Ecto neural progenitor cell (in vitro differentiated cells): ENCODE measurements around the gene DCTPP1.

Experiments used
- DNase-seq: peaks from one replicate; pipeline ENCODE4 v3.0.0-alpha.2; 2018; ENCODE audit warnings: low spot score

Gene DCTPP1

DNA sequence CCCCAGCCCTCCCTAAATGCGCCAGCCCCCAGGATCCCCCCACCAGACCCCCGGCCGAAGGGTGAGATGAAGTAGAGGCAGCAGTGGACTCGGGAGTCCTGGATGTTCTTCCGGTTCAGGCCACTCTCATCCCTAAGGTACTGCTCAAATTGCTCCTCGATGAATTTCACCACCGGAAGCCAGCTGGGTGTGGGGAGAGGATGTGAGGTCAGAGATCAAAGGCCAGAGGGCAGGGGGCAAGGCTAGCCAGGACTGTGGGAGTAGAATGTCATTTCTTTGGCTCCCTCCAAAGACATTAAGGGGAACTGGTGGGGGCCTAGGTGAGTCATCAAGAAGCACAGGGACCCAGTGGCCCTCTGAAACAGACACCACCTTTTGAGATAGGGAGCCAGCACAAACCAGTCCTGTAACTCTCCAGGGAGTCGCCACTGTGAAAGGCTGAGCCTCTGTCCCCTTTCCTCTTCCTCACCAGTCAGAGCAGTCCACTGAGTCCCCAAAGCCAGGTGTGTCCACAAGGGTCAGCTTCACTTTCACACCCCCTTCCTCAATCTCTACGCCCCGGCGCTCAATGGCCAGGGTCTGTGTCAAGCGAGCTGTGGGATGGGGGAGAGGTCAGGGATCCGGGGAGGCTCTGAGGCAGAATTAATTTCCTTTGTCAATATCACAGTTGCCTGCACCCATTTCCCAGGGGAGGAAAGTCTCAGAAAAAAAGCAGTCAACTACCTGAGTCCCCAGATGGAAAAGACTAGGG, 48.4 kb downstream of the DCTPP1 start:
- DNase-seq = peak; percentile 48

DNA sequence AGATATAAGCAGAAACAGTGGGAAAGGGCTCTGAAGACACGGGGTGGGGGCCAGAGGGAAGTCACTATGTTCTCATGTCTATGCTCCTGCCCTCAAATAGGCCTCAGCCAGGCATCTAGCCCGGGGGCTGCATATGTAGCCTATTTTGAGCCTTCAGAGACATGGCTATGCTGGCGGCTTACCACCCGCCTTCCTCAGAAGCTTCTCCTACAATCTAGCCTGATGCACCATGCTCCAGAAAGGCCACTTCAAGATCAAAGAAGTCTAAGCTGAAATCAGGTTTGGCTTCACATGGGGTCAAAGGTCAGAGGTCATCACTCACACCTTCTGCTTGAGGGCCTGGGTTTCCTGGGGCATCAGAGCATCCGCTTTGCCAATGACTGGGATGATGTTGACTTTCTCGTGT, 49.0 kb downstream of the DCTPP1 start:
- peak; percentile 48 for DNase-seq

DNA sequence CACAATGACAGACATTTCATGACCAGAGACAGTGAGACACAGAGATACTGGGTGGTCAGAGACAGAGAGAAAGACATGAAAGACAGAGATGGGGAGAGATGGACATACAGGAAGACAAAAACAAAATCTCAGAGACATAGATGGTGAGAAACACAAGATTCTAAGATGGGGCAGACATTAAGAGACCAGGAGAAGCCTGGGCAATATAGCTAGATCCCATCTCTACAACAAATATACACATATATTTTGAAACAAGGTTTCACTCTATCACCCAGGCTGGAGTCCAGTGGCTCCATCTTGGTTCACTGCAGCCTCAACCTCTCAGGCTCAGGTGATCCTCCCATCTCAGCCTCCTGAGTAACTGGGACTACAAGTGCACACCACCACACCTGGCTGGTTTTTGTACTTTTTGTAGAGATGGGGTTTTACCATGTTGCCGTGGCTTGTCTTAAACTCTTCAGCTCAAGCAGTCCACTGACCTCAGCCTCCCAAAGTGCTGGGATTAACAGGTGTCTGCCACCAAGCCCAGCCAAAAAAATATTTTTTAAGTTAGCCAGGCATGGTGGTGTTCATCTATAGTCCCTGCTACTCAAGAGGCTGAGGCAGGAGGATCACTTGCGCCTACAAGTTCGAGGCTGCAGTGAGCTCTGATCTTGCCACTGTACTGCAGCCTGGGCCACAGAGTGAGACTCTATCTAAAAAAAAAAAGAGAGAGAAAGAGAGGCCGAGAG, 49.6 kb downstream of the DCTPP1 start:
- DNase-seq = no peak

DNA sequence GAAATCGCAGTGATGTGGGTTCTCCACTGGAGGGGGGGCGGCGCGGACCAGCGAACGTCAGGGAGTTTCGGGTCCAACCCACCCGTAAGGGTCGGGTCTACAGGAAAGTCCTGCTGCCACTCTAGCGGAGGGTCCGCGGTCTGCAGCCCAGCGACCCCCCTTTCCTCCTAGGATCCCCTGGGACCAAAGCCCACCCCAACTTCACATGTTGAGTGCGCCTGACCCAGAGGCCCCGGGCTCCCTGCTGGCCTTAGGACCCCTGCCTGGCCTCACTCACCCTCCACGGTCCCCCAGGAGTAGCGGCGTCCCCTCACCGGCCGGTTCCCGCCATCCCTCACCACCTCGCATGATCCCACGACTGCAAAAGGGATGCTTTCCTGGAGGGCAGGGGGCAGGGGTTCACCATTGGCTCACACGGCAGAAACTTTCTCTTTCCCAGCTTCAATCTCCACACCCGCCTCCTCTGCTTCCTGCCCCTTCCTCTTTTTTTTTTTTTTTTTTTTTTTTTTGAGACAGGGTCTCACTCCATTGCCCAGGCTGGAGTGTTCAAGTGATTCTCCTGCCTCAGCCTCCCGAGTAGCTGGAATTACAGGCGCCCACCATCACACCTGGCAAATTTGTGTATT, 50.6 kb downstream of the DCTPP1 start:
- DNase-seq = no peak

DNA sequence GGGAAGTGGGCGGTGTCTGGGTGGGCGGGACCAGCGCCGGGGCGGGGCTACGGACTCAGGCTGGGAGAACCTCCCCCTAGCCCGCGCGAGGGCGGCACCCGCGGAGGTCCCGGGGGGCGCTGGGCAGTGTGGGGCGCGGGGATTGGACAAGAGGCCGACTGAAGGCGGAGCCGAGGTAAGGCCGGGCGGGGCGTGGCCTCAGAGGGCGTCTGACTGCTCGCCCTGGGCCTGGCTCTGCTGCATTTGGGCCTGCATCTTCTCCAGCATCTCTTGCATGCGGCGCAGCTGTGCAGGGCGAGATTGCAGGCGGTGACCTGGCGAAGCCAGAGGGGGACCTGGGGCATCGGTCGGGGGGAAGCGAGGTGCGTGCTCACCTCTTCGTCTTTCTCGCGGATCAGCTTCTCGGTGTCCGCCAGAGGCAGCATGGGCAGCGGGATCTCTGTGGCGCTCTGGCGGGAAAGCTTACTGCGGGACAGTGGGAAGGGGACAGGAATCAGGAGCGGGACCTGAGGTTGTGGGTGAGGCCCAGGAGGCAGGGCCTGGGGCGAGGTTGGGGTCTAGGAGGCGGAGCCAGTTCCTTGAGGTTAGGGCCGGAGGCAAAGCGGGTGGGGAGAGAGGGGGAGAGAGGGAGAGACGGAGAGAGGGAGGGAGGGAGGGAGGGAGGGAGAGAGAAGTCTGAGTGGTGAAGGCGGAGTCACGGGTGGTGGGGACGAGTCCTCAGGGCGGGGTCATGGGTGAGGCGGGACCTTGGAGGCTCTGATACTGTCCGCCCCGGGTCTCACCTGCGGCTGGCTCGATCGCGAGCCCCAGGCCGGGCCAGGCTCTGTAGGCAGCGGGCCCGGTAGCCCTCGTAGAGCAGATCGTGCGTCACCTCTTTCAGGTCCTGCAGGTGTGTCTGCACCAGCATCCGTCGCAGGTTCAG, 51.3 kb downstream of the DCTPP1 start:
- DNase-seq = peak; percentile 100

DNA sequence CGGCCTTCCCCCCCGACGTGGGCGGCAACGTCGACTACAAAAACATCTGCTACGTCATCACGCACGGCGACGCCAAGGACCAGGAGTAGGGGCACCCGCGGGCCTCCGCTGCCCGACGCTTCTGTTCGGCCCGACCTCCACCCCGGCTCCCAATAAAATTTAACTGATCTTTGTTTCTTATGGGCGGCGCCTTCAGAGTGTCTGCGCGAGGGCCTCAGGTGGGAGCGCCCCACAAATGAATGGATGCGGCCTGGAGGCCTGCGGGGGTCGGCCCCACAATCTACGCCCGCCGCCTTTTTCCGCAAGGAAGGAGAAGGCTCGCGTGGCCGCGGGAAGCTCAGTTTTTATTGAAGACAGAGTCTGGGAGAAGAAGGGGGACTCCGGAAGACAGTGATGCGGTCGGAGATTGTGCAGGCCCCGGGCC, 52.0 kb downstream of the DCTPP1 start:
- DNase-seq = peak; percentile 92

DNA sequence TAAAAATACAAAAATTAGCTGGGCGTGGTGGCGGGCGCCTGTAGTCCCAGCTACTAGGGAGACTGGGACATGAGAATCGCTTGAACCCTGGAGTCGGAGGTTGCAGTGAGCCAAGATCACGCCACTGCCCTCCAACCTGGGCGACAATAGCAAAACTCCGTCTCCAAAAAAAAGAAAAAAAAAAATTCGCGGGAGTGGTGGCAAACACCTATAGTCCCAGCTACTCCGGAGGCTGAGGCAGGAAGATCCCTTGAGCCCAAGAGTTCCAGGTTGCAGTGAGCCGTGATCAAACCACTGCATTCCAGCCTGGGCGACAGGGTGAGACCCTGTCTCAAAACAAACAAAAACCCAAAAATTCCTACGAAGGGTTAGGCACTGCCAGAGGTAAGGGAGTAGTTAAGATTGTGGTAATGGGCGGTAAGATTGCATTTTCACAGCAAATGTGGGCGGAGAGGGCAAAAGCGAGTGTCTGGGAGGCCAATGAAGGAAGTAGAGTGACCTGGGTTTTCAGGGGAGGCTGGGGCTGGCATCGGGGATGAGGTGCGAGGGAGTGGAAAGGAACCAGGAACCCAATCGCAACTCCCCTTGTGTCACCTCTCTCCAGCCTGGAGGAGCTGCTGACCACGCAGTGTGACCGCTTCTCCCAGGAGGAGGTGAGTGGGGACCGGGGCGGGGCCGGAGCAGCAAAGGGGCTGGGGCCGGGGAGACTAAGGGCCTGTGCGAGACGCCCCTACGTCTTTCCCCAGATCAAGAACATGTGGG, 52.6 kb downstream of the DCTPP1 start:
- DNase-seq = no peak

DNA sequence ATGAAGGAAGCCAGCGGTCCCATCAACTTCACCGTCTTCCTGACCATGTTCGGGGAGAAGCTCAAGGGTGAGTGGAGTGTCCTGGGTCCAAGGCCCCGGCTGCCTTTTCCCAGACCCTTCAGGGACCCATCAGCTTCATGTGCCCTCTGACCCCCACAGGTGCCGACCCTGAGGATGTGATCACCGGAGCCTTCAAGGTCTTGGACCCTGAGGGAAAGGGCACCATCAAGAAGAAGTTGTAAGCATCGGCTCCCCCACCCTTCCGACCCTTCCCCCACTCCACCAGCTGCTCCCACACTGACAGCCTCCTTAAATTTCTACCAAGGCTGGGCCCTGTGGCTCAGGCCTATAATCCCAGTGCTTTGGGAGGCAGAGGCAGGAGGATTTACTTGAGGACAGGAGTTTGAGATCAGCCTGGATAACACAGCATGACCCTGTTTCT, 53.3 kb downstream of the DCTPP1 start:
- DNase-seq = peak; percentile 48

DNA sequence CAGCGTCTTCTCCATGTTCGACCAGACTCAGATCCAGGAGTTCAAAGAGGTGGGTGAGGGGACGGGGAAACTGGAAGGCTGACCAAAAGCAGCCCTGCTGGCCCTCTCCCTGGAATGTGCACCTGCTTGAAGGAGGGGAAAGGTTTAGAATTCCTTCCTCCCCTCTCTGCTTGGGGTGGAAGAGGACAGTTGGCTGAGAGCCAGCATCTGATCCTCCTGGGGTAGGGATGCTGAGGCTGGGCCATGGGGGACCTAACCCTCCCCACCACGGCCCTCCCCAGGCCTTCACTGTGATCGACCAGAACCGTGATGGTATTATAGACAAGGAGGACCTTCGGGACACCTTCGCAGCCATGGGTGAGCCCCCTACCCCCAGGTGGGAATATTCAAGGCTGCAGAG, 54.0 kb downstream of the DCTPP1 start:
- DNase-seq = peak; percentile 53

DNA sequence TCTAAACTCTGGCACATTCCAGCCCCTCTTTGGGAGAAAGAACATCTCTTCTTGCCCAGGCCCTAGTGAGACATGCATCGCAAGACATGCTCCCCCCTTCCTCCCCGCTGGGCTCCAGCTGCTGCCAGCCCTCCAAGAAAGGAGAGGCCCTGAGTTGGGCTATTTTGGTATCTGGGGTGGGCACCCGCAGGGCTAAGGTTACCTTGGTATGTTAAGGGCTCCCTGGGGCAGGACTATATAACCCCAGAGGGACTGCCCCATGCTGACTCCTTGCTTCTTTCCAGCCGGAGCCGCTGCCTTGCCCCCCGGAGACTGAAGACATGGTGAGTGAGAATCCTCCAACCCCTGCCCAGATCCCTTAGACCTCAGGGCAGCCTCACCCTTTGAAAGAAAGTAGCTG, 55.3 kb downstream of the DCTPP1 start, which contains the start of gene MYL11:
Gene MYL11, plus strand, starts transcription at position 265 of the 400 bp plus-strand sequence. Its CDS starts 56 bp downstream, at position 321.
- no peak for DNase-seq
